ENCODE data around the gene UBL3.

DNA sequence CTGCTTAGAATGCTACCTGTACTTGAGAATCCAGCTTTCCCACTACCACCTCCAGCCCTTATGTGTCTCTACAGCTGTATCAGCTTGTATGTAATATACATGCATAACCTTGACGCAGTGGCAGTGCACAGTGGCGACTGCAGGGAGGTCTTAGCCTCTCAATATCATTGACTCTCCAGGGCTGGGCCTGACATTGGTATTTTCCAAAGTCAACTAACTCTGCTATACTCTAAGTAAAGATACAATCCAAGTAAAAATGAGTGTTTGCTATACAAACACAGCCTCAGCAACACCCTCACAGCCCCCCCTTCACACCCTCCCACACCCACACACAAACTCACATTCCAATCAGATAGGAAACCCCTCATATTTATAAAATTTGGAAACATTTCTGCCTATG is 6.7 kb upstream of the UBL3 start:
- TF ChIP-seq, protein P1, sequence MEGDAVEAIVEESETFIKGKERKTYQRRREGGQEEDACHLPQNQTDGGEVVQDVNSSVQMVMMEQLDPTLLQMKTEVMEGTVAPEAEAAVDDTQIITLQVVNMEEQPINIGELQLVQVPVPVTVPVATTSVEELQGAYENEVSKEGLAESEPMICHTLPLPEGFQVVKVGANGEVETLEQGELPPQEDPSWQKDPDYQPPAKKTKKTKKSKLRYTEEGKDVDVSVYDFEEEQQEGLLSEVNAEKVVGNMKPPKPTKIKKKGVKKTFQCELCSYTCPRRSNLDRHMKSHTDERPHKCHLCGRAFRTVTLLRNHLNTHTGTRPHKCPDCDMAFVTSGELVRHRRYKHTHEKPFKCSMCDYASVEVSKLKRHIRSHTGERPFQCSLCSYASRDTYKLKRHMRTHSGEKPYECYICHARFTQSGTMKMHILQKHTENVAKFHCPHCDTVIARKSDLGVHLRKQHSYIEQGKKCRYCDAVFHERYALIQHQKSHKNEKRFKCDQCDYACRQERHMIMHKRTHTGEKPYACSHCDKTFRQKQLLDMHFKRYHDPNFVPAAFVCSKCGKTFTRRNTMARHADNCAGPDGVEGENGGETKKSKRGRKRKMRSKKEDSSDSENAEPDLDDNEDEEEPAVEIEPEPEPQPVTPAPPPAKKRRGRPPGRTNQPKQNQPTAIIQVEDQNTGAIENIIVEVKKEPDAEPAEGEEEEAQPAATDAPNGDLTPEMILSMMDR (IDR thresholded peaks at IDR 0.05), result no peak
- no peak for TF ChIP-seq POLR2A (IDR thresholded peaks at IDR 0.05)
- TF ChIP-seq EP300 (IDR thresholded peaks at IDR 0.05), result no peak

All from ovary (tissue), 3 donors.